HepG2 (cell line): Measurements from ENCODE around the gene C16orf95. TPM values are rescaled to one million over a fixed set of nuclear protein-coding genes. Genes with fewer than 3 reads are reported as not detected.

Source experiments
- CBX2 ChIP-seq, 2 experiments: fragments of 200-600 bp in 1 of 2; sonication (generic); formaldehyde crosslinking in 1 of 2; IDR thresholded peaks; 2 replicates each; pipeline versions ENCODE4 v1.7.0 to v1.8.1; 2018 to 2022; ENCODE audit warnings: low read depth in 2 of 2, low read length in 1 of 2, mild to moderate bottlenecking in 1 of 2, missing genetic modification reagents in 1 of 2
- CC2D1A ChIP-seq: sonication (generic); formaldehyde crosslinking; IDR thresholded peaks from 2 replicates; pipeline ENCODE4 v1.8.1; 2023; ENCODE audit warnings: mild to moderate bottlenecking, missing genetic modification reagents
- KLF9 ChIP-seq: IDR thresholded peaks from 2 replicates; pipeline ENCODE4 v1.6.1; 2016; ENCODE audit warnings: low read depth
- MBD4 ChIP-seq: IDR thresholded peaks from 2 replicates; pipeline ENCODE4 v1.6.1; 2012; ENCODE audit warnings: low read length, inconsistent platforms, borderline replicate concordance
- NFRKB ChIP-seq: fragments of 450-650 bp; IDR thresholded peaks from 2 replicates; pipeline ENCODE4 v1.6.1; 2017
- RAD51 ChIP-seq: fragments of 450-650 bp; IDR thresholded peaks from 2 replicates; pipeline ENCODE4 v1.6.1; 2016; ENCODE audit warnings: borderline replicate concordance
- SIN3A ChIP-seq: IDR thresholded peaks from 2 replicates; pipeline ENCODE4 v1.6.1; 2011; ENCODE audit warnings: low read depth, mild to moderate bottlenecking, control low read depth, low read length, borderline replicate concordance
- SPEN ChIP-seq: sonication (generic); formaldehyde crosslinking; IDR thresholded peaks from 2 replicates; pipeline ENCODE4 v1.5.1; 2020; ENCODE audit warnings: low read depth, mild to moderate bottlenecking, missing genetic modification reagents
- ZBTB21 ChIP-seq: sonication (generic); formaldehyde crosslinking; IDR thresholded peaks from 2 replicates; pipeline ENCODE4 v1.4.0; 2020; ENCODE audit warnings: missing genetic modification reagents
- ZFP36 ChIP-seq: fragments of 150-350 bp; IDR thresholded peaks from 2 replicates; pipeline ENCODE4 v1.6.1; 2018; ENCODE audit warnings: borderline replicate concordance, low read length, low read depth; ENCODE audit not compliant: partially characterized antibody
- ZNF234 ChIP-seq: sonication (generic); formaldehyde crosslinking; conservative IDR thresholded peaks from 2 replicates; pipeline ENCODE4 v1.5.1; 2020; ENCODE audit warnings: mild to moderate bottlenecking, missing genetic modification reagents
- ZNF329 ChIP-seq: sonication (generic); formaldehyde crosslinking; IDR thresholded peaks from 2 replicates; pipeline ENCODE4 v1.9.0; 2021; ENCODE audit warnings: low read depth, mild to moderate bottlenecking, missing genetic modification reagents
- ZNF446 ChIP-seq: sonication (generic); formaldehyde crosslinking; IDR thresholded peaks from 2 replicates; pipeline ENCODE4 v1.5.0; 2020; ENCODE audit warnings: mild to moderate bottlenecking, missing genetic modification reagents
- ZNF569 ChIP-seq: sonication (generic); formaldehyde crosslinking; IDR thresholded peaks from 2 replicates; pipeline ENCODE4 v1.5.0; 2020; ENCODE audit warnings: mild to moderate bottlenecking, missing genetic modification reagents, moderate library complexity, borderline replicate concordance
- ZNF660 ChIP-seq: sonication (generic); formaldehyde crosslinking; IDR thresholded peaks from 2 replicates; pipeline ENCODE4 v1.5.1; 2020; ENCODE audit warnings: mild to moderate bottlenecking, low read depth, missing genetic modification reagents, borderline replicate concordance
- ZNF839 ChIP-seq: sonication (generic); formaldehyde crosslinking; IDR thresholded peaks from 2 replicates; pipeline ENCODE4 v1.4.0; 2020; ENCODE audit warnings: missing genetic modification reagents, mild to moderate bottlenecking, borderline replicate concordance
- ZSCAN29 ChIP-seq: sonication (generic); formaldehyde crosslinking; conservative IDR thresholded peaks from 2 replicates; pipeline ENCODE4 v1.4.0; 2020; ENCODE audit warnings: mild to moderate bottlenecking, missing genetic modification reagents
- polyA plus RNA-seq, 8 experiments: library from polyadenylated mRNA; depleted of rRNA in 3 of 8; stranded (reverse) in 7 of 8; unstranded in 1 of 8; fragments of >200 nt; fragmentation: Illumina TruSeq in 4 of 8; extraction: Trizol in 4 of 8; gene quantifications; 2 replicates each; pipeline versions ENCODE4 v1.2.1 to v1.2.3, GENCODE V29; 2011 to 2016; ENCODE audit warnings: low read depth in 4 of 8, missing spikeins in 1 of 8, mixed read lengths in 1 of 8; ENCODE audit not compliant: insufficient read depth in 1 of 8
- total RNA-seq, 5 experiments: library from RNA; depleted of rRNA; stranded (reverse); fragments of >200 nt; fragmentation: Illumina TruSeq; extraction: Trizol; gene quantifications; 2 replicates each; pipeline ENCODE4 v1.2.3, GENCODE V29; 2016; ENCODE audit warnings: low read depth in 1 of 5
- TF ChIP-seq, protein P1 (sequence below): IDR thresholded peaks from 2 replicates; pipeline ENCODE4 v1.4.0; 2020; ENCODE audit warnings: mild to moderate bottlenecking, missing genetic modification reagents
- TF ChIP-seq, protein P2 (sequence below): sonication (generic); formaldehyde crosslinking; IDR thresholded peaks from 2 replicates; pipeline ENCODE4 v1.8.0; 2022; ENCODE audit warnings: missing genetic modification reagents, mild to moderate bottlenecking, inconsistent platforms, borderline replicate concordance
- TF ChIP-seq, protein P3 (sequence below): conservative IDR thresholded peaks from 2 replicates; pipeline ENCODE4 v1.6.1; 2018; ENCODE audit warnings: missing genetic modification reagents
- TF ChIP-seq, protein P4 (sequence below): sonication (generic); formaldehyde crosslinking; IDR thresholded peaks from 2 replicates; pipeline ENCODE4 v1.9.0; 2021; ENCODE audit warnings: missing genetic modification reagents, borderline replicate concordance

Gene C16orf95
- total and polyA plus RNA-seq, 2 of the 13 experiments (the other 11 are each of a cell fraction or from before 2014, with no cell fraction given), result 2.8 to 8.6 TPM

- TF ChIP-seq, protein P1, sequence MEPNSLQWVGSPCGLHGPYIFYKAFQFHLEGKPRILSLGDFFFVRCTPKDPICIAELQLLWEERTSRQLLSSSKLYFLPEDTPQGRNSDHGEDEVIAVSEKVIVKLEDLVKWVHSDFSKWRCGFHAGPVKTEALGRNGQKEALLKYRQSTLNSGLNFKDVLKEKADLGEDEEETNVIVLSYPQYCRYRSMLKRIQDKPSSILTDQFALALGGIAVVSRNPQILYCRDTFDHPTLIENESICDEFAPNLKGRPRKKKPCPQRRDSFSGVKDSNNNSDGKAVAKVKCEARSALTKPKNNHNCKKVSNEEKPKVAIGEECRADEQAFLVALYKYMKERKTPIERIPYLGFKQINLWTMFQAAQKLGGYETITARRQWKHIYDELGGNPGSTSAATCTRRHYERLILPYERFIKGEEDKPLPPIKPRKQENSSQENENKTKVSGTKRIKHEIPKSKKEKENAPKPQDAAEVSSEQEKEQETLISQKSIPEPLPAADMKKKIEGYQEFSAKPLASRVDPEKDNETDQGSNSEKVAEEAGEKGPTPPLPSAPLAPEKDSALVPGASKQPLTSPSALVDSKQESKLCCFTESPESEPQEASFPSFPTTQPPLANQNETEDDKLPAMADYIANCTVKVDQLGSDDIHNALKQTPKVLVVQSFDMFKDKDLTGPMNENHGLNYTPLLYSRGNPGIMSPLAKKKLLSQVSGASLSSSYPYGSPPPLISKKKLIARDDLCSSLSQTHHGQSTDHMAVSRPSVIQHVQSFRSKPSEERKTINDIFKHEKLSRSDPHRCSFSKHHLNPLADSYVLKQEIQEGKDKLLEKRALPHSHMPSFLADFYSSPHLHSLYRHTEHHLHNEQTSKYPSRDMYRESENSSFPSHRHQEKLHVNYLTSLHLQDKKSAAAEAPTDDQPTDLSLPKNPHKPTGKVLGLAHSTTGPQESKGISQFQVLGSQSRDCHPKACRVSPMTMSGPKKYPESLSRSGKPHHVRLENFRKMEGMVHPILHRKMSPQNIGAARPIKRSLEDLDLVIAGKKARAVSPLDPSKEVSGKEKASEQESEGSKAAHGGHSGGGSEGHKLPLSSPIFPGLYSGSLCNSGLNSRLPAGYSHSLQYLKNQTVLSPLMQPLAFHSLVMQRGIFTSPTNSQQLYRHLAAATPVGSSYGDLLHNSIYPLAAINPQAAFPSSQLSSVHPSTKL (CRISPR knock-in tag), result peak; percentile 29
- TF ChIP-seq, protein P2, sequence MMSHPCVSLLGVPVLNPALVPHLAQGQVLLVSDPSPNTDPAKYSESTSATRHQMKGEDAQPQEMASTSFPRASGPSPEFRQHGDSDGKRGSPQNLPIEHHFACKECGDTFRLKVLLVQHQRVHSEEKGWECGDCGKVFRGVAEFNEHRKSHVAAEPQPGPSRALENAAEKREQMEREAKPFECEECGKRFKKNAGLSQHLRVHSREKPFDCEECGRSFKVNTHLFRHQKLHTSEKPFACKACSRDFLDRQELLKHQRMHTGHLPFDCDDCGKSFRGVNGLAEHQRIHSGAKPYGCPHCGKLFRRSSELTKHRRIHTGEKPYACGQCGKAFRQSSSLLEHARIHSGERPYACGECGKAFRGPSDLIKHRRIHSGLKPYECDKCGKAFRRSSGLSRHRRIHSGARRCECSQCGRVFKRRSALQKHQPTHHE (CRISPR knock-in tag), result peak; percentile 90; the same call in 1 of the 2 replicates
- TF ChIP-seq KLF9 (CRISPR knock-in tag), result 0 out of 2 replicates have a peak, but pooled peaks have one; percentile 21
- TF ChIP-seq, protein P3, sequence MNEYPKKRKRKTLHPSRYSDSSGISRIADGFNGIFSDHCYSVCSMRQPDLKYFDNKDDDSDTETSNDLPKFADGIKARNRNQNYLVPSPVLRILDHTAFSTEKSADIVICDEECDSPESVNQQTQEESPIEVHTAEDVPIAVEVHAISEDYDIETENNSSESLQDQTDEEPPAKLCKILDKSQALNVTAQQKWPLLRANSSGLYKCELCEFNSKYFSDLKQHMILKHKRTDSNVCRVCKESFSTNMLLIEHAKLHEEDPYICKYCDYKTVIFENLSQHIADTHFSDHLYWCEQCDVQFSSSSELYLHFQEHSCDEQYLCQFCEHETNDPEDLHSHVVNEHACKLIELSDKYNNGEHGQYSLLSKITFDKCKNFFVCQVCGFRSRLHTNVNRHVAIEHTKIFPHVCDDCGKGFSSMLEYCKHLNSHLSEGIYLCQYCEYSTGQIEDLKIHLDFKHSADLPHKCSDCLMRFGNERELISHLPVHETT (CRISPR knock-in tag), result peak; percentile 50; the same call in 1 of the 2 replicates
- peak; percentile 77 for TF ChIP-seq SPEN (CRISPR knock-in tag)
- TF ChIP-seq ZNF329 (CRISPR knock-in tag), result peak; percentile 99
- no peak for TF ChIP-seq ZFP36
- TF ChIP-seq NFRKB, result no peak
- TF ChIP-seq SIN3A, result peak; percentile 75; the same call in 1 of the 2 replicates
- TF ChIP-seq ZNF234, result peak; percentile 9; the same call in 1 of the 2 replicates
- 0 out of 2 replicates have a peak, but pooled peaks have one; percentile 76 for TF ChIP-seq ZNF569 (CRISPR knock-in tag)
- TF ChIP-seq ZNF446 (CRISPR knock-in tag), result peak; percentile 75; the same call in 1 of the 2 replicates
- TF ChIP-seq, protein P4, sequence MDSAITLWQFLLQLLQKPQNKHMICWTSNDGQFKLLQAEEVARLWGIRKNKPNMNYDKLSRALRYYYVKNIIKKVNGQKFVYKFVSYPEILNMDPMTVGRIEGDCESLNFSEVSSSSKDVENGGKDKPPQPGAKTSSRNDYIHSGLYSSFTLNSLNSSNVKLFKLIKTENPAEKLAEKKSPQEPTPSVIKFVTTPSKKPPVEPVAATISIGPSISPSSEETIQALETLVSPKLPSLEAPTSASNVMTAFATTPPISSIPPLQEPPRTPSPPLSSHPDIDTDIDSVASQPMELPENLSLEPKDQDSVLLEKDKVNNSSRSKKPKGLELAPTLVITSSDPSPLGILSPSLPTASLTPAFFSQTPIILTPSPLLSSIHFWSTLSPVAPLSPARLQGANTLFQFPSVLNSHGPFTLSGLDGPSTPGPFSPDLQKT (CRISPR knock-in tag), result no peak
- no peak; the same call in 1 of the 2 replicates for TF ChIP-seq ZNF839 (CRISPR knock-in tag)
- TF ChIP-seq RAD51, result no peak
- TF ChIP-seq CBX2 (IDR thresholded peaks at IDR 0.05; ENCODE audit: low read depth, low read length), result no peak
- TF ChIP-seq CBX2 (CRISPR knock-in tag; IDR thresholded peaks at IDR 0.05; ENCODE audit: low read depth), result no peak
- no peak for TF ChIP-seq ZSCAN29 (CRISPR knock-in tag)
- TF ChIP-seq ZBTB21 (CRISPR knock-in tag), result peak; percentile 33
- no peak for TF ChIP-seq MBD4
- TF ChIP-seq CC2D1A (CRISPR knock-in tag), result no peak
- no peak; the same call in 1 of the 2 replicates for TF ChIP-seq ZNF660 (CRISPR knock-in tag)
Observed at GRCh38 chr16:87316923-87317749, at the start of gene C16orf95 (continued).
